Transverse colon (tissue), 4 donors: ENCODE data around the gene STX10. TPM values are rescaled to one million over a fixed set of nuclear protein-coding genes. Genes with fewer than 3 reads are reported as not detected.
A peak's percentile ranks its signal among the peaks of the same experiment; 100 is the strongest.
"Not testable (repeated sequence)": the region's sequence is repeated elsewhere in the genome, so short reads cannot be mapped to it uniquely, and the experiment has no call there.

ENCODE experiments used
- DNase-seq: peaks from one replicate; pipeline ENCODE4 v3.0.0-alpha.2; 2019
- H3K27ac ChIP-seq, 4 donors: fragments of 200-600 bp; sonication (generic); 2 replicates each; pipeline ENCODE4 v1.5.1; 2016 to 2018; ENCODE audit warnings: inconsistent platforms in 4 of 4
- H3K27me3 ChIP-seq: fragments of 200-600 bp; sonication (generic); 2 replicates; pipeline ENCODE4 v1.5.1; 2017; ENCODE audit warnings: inconsistent platforms
- H3K36me3 ChIP-seq, 4 donors: fragments of 200-600 bp; sonication (generic); 2 replicates each; pipeline ENCODE4 v1.5.1; 2017 to 2019; ENCODE audit warnings: inconsistent platforms in 4 of 4
- H3K4me1 ChIP-seq, 4 donors: fragments of 200-600 bp; sonication (generic); 2 replicates each; pipeline ENCODE4 v1.5.1; 2017 to 2020; ENCODE audit warnings: inconsistent platforms in 4 of 4
- H3K4me3 ChIP-seq, 4 donors: fragments of 200-600 bp; sonication (generic); 1 replicate in 1 of 4; 2 replicates in 3 of 4; pipeline versions ENCODE4 v1.5.1 to v1.6.1; 2017 to 2019; ENCODE audit warnings: inconsistent platforms in 4 of 4
- H3K9me3 ChIP-seq, 2 donors: fragments of 200-600 bp; sonication (generic); 2 replicates each; pipeline ENCODE4 v1.5.1; 2017 to 2019; ENCODE audit warnings: inconsistent platforms in 2 of 2
- EP300 ChIP-seq: sonication (generic); formaldehyde crosslinking; IDR thresholded peaks from one replicate; pipeline ENCODE4 v1.6.1; 2017; ENCODE audit warnings: antibody characterized with exemption, low read depth
- POLR2A ChIP-seq: fragments of 450-650 bp; IDR thresholded peaks from one replicate; pipeline ENCODE4 v1.6.1; 2016; ENCODE audit warnings: antibody characterized with exemption, mild to moderate bottlenecking, moderate library complexity
- POLR2AphosphoS5 ChIP-seq, 3 donors: sonication (generic); formaldehyde crosslinking; IDR thresholded peaks; one replicate each; pipeline ENCODE4 v1.6.1; 2016; ENCODE audit warnings: antibody characterized with exemption in 3 of 3
- WGBS, 2 donors: methylation state at CpG; one replicate each; pipeline ENCODE4 v1.1.5; 2018; ENCODE audit warnings: low coverage in 1 of 2; 5-methylcytosine and 5-hydroxymethylcytosine counted together
- in situ Hi-C, 4 donors: fragments of 200-750 bp; cut with MboI; loops; one replicate each; pipeline versions ENCODE4 v1.15.0 to v1.15.1; 2017; ENCODE audit warnings: low sequenced_read_pairs in 3 of 4, low pct_ligation_motif_present in 1 of 4, low pct_unique_long_range_greater_than_20kb in 1 of 4
- intact Hi-C: fragments of 100-400 bp; cut with DNase I; formaldehyde crosslinking; loops from one replicate; pipeline ENCODE4 v1.15.1; 2023; ENCODE audit warnings: low total_unique reads
- total RNA-seq, 4 donors: library from RNA; depleted of rRNA; stranded (reverse); fragments of >200 nt; gene quantifications; one replicate each; pipeline ENCODE4 v1.1.0, GENCODE V29; 2016
- TF ChIP-seq, protein P1 (sequence below), 5 experiments: fragments of 200-600 bp in 3 of 5; fragments of 450-650 bp in 2 of 5; sonication (generic) in 3 of 5; IDR thresholded peaks; 1 replicate in 2 of 5; 2 replicates in 3 of 5; pipeline ENCODE4 v1.5.1; 2016 to 2017; ENCODE audit warnings: antibody characterized with exemption in 5 of 5, inconsistent platforms in 3 of 5, mild to moderate bottlenecking in 2 of 5, moderate library complexity in 1 of 5

STX10 gene
- total RNA-seq, 4 donors from 2014 or later = 69.7 to 164 (median 84.2) TPM

DNA sequence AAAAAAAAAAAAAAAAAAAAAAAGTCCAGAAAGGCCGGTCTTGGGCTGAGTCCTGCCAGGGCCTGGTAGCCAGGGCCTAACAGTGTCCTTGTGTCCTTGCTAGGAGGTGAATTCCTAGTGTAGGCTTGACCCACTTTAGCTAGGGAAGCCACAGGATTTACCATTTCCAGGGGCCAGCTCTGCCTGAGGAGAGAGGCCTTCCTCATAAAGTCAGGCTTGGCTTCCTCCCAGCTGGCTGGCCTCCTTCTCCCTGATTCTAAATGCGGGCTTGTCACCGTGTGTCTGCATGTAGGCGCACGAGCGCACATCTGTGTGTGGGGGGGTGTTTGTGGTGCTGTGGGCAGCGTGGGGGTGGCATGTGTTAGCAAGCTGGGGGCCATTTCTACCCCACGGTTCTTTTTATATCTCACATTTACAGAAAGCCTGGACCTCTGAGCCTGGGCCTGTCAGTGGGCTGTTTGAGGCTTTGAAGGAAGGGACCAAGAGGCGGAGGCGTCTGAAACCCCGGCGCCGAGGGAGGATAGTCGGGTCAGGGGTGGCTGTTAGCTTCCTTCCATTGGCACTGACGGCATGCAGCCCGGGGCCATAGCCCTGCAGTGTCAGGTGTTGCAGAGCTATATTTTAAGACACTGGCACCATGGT lies 31.7 kb upstream of the STX10 start:
- H3K4me3 ChIP-seq = no peak overlapping the region
- WGBS, 2 donors = 15 to 19% methylated on average over 6 to 16 of the region's 16 CpGs
- intact Hi-C loops = no loop called here
- TF ChIP-seq EP300 (no peak), POLR2AphosphoS5 (IDR thresholded peaks at IDR 0.05) (no peak), POLR2A (no peak)
- TF ChIP-seq, protein P1, sequence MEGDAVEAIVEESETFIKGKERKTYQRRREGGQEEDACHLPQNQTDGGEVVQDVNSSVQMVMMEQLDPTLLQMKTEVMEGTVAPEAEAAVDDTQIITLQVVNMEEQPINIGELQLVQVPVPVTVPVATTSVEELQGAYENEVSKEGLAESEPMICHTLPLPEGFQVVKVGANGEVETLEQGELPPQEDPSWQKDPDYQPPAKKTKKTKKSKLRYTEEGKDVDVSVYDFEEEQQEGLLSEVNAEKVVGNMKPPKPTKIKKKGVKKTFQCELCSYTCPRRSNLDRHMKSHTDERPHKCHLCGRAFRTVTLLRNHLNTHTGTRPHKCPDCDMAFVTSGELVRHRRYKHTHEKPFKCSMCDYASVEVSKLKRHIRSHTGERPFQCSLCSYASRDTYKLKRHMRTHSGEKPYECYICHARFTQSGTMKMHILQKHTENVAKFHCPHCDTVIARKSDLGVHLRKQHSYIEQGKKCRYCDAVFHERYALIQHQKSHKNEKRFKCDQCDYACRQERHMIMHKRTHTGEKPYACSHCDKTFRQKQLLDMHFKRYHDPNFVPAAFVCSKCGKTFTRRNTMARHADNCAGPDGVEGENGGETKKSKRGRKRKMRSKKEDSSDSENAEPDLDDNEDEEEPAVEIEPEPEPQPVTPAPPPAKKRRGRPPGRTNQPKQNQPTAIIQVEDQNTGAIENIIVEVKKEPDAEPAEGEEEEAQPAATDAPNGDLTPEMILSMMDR (IDR thresholded peaks at IDR 0.05) = no peak
- DNase-seq = peak; percentile 79
- in situ Hi-C loops = no loop called here
- no peaks in the 10 kb centered on the region for H3K36me3 ChIP-seq
- no peaks in the 10 kb centered on the region for H3K9me3 ChIP-seq
- H3K4me1 ChIP-seq = peaks cover 6 to 17% (median 10%) of the 10 kb centered on the region in 4 donors
- peak overlapping the region in 3 of 4 donors; percentile 15 to 41 (median 28) for H3K27ac ChIP-seq
- H3K27me3 ChIP-seq = no peaks in the 10 kb centered on the region

DNA sequence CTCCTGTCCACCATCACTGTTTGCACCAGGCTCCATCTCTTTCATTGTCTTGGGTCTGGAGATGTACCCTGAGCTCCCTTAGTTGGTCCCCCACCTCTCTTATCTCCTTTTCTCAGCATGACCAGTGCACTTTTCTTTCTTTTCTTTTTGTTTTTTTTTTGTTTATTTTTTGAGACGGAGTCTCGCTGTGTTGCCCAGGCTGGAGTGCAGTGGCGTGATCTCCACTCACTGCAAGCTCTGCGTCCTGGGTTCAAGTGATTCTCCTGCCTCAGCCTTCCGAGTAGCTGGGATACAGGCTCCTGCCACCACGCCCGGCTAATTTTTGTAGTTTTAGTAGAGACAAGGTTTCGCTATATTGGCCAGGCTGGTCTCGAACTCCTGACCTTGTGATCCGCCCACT lies 28.1 kb upstream of the STX10 start:
- WGBS, 2 donors = 95% methylated on average over 10 of the region's 10 CpGs; no CpG with 5 or more reads in 1 of the 2 donors
- H3K4me3 ChIP-seq, in situ Hi-C loops, intact Hi-C loops, DNase-seq, H3K27ac ChIP-seq, H3K27me3 ChIP-seq, H3K36me3 ChIP-seq, H3K9me3 ChIP-seq: not testable (repeated sequence)
- peaks cover 6 to 19% (median 10%) of the 10 kb centered on the region in 4 donors for H3K4me1 ChIP-seq

DNA sequence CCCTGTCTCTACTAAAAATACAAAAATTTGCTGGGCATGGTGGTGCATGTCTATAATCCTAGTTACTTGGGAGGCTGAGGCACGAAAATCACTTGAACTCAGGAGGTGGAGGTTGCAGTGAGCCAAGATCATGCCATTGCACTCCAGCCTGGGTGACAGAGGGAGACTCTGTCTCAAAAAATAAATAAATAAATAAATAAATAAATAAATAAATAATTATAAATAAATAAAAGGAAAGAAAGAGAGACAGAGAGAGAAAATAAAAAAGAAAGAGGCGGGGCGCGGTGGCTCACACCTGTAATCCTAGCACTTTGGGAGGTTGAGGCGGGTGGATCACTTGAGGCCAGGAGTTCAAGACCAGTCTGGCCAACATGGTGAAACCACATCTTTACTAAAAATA lies 27.4 kb upstream of the STX10 start:
- intact Hi-C loops, in situ Hi-C loops, H3K27ac ChIP-seq, H3K4me3 ChIP-seq, H3K36me3 ChIP-seq, DNase-seq, H3K9me3 ChIP-seq, H3K27me3 ChIP-seq: not testable (repeated sequence)
- peaks cover 10 to 26% (median 14%) of the 10 kb centered on the region in 4 donors for H3K4me1 ChIP-seq
- 95 to 96% methylated on average over 5 of the region's 5 CpGs for WGBS, 2 donors

DNA sequence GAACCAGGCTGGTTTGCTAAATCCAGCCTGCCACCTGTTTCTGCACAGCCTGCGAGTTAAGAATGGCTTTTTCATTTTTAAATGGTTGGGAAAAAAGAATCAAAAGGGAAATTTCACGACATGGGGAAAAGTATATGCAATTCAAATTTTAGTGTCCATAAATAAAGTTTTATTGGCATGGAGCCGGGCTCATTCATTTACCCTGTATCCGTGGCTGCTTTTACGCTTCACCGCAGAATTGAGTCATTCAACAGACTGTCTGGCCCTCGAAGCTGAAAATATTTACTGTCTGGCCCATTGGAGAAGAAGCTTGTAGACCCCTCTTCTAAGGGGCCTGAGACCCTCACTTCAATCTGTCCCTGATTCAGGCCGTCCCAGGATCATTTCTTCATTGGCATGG lies 26.2 kb upstream of the STX10 start:
- Histone ChIP-seq H3K4me1 (peaks cover 9 to 28% (median 15%) of the 10 kb centered on the region in 4 donors), H3K4me3 (no peak overlapping the region), H3K9me3 (no peaks in the 10 kb centered on the region), H3K36me3 (no peaks in the 10 kb centered on the region), H3K27me3 (no peaks in the 10 kb centered on the region), H3K27ac (no peak overlapping the region)
- TF ChIP-seq POLR2AphosphoS5 (IDR thresholded peaks at IDR 0.05) (no peak), EP300 (no peak)
- WGBS, 2 donors = 21 to 52% methylated on average over 2 to 8 of the region's 8 CpGs
- intact Hi-C loops (no loop called here), in situ Hi-C loops (no loop called here)
- DNase-seq = no peak

DNA sequence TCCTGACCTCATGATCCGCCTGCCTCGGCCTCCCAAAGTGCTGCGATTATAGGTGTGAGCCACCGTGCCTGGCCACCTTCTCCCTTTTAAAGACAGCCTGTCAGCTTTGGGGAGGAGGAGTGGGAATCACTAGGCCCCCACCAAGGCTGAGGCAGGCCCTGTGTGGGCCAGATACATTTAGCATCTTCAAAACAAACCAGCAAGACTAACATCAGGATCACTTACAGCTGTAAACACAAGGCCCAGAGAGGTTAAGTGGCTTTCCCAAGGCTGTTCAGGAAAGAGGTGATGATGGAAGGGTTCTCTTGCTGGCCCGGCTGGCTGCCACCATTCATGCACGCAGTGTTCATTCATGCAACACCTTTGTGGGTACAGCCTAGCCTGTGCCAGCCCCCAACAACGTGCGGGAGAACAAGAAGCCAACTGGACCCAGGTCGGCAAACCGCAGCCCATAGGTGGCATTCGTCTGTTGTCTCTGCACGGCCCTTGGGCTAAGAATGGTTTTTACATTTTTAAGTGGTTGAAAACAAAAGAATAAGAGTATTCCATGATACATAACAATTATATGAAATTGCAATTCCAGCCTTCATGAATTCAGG lies 23.1 kb upstream of the STX10 start:
- peaks cover 8 to 45% (median 24%) of the 10 kb centered on the region in 4 donors for H3K4me1 ChIP-seq
- no peak for DNase-seq
- WGBS, 2 donors = 84 to 100% methylated on average over 1 to 12 of the region's 12 CpGs
- H3K27me3 ChIP-seq = no peaks in the 10 kb centered on the region
- no peaks in the 10 kb centered on the region for H3K9me3 ChIP-seq
- H3K27ac ChIP-seq = peak overlapping the region; percentile 59 to 78 (median 70)
- intact Hi-C loops (no loop called here), in situ Hi-C loops (no loop called here)
- H3K36me3 ChIP-seq = no peaks in the 10 kb centered on the region
- H3K4me3 ChIP-seq = no peak overlapping the region
- TF ChIP-seq, protein P1 (IDR thresholded peaks at IDR 0.05) = no peak
- TF ChIP-seq POLR2AphosphoS5 (IDR thresholded peaks at IDR 0.05) (no peak), EP300 (no peak), POLR2A (no peak)
